ENCODE results near the gene IL1F10.

The IL1F10 gene

DNA sequence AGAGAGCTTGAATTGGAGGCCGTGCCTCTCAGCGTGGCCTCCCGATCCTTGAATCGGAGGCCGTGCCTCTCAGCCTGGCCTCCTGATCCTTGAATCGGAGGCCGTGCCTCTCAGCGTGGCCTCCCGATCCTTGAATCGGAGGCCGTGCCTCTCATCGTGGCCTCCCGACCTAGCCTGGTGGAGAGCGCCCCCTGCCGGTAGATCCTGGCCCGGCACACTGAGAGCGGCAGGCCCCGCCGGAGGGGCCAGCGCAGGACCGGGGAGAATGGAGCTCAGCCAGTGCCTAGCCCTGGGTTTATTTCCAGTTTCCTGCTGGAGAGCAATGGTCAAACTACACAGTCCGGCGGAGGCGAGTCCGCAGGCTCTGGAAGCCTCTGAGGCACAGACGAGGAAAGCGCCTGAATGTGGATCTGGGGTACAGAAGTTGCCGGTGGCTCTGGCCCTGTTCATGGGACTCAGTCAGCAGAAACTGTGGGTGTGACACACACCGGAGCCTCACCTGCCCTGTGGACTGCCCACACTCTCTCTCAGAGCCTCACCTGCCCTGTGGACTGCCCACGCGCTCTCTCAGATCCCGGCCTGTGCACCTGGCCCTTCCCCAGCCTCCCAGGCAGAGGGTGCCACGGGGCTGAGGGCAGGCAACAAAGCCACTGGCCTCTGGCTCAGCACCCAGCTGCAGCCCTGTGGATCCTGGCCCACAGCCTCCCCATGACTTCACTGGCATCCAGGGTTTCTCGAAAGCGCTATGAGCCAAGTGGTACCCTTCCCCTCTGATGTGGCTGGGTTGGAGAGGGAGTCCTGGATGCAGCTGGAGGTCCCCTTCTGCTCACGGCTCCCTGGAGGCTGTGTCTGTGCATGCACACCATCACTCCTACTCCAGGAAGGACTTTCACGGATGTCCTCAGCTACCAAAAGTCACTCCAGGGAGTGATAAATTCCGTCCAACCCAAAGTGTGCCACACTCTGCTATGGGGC is 16.6 kb upstream of the IL1F10 start:
- Histone ChIP-seq H3K36me3 (replicated peaks) (no peaks in the 10 kb centered on the region), H3K27me3 (ENCODE audit: low read depth) (no peaks in the 10 kb centered on the region), H3K9me3 (no peaks in the 10 kb centered on the region; the same call in 1 of the 2 replicates), H3K4me3 (no peak overlapping the region), H3K4me1 (no peaks in the 10 kb centered on the region)
- in situ Hi-C loops (cut with MboI; ENCODE audit: low sequenced_read_pairs), result no loop called here
- DNase-seq (ENCODE audit: low spot score in 2 of 2), result no peak

DNA sequence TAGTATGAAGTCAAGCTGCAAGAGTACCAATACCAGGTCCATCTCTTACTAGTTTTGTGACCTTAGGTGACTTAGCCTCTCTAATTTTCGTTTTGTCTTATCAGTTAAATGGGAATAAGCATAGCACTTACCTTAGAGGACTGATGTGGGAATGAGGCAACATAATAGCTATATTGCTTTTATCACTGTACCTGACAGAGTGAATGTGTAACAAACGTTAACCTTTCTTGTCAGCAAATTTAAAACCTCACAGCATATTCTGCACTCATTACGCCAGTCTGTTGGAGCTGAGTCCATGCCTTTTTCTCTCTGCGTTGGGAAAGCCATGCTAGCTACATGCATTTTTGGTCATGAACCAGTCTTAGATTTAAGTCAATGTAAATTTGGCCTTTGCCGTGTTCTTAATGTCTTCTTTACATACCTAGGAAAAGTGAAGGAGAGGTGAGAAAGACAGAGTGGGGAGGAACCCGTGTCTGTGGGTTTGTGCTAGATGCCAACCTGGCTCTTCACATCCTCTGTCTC is 15.3 kb upstream of the IL1F10 start, which contains the start of gene IL36B:
IL36B (minus strand) TSS at position 472 of the 522 bp plus-strand sequence.
- no peaks in the 10 kb centered on the region; the same call in 1 of the 2 replicates for H3K9me3 ChIP-seq

DNA sequence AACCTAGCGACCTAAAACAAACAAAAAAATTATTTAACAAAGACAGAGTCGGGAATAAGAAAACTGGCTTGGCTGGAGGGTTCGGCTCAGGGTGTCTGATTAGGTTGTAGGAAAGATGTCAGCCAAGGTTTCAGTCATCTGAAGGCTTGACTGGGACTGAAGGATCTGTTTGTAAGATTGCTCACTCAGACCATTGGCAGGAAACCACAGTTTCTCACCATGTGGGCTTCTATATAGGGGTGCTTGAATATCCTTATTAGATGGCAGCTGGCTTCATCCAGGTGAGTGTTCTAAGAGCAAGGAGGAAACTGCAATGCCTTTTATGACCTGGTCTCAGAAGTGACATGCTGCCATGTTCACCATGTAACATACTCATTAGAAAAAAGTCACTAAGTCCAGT is 14.1 kb upstream of the IL1F10 start:
- Histone ChIP-seq H3K36me3 (replicated peaks) (no peaks in the 10 kb centered on the region), H3K4me1 (no peaks in the 10 kb centered on the region), H3K9me3 (no peaks in the 10 kb centered on the region; the same call in 1 of the 2 replicates), H3K4me3 (no peak overlapping the region), H3K27me3 (ENCODE audit: low read depth) (no peaks in the 10 kb centered on the region)
- in situ Hi-C loops (cut with MboI; ENCODE audit: low sequenced_read_pairs), result no loop called here
- no peak for DNase-seq (ENCODE audit: low spot score in 2 of 2)

More for the DNA sequence above, 15.3 kb upstream of the IL1F10 start, which contains the start of gene IL36B:
- no peak within 1 kb of the TSS for H3K4me3 ChIP-seq
- no peak for DNase-seq (ENCODE audit: low spot score in 2 of 2)
- no peaks in the 10 kb centered on the region for H3K27me3 ChIP-seq (ENCODE audit: low read depth)
- H3K4me1 ChIP-seq, result no peaks in the 10 kb centered on the region
- in situ Hi-C loops (cut with MboI; ENCODE audit: low sequenced_read_pairs), result no loop called here
- H3K36me3 ChIP-seq (replicated peaks), result no peaks in the 10 kb centered on the region

DNA sequence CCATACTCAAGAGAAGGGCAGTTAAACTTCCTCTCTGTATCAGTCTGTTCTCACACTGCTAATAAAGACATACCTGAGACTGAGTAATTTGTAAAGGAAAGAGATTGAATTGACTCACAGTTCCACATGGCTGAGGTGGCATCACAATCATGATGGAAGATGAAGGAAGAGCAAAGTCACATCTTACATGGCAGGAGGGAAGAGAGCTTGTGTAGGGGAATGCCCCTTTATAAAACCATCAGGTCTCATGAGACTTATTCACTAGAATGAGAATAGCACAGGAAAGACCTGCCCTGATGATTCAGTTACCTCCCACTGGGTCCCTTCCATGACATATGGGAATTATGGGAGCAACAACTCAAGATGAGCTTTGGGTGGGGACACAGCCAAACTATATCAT is 13.7 kb upstream of the IL1F10 start:
- H3K4me1 ChIP-seq, result no peaks in the 10 kb centered on the region
- no peaks in the 10 kb centered on the region for H3K36me3 ChIP-seq (replicated peaks)
- no peaks in the 10 kb centered on the region for H3K27me3 ChIP-seq (ENCODE audit: low read depth)
- no peak for DNase-seq (ENCODE audit: low spot score in 2 of 2)
- in situ Hi-C loops (cut with MboI; ENCODE audit: low sequenced_read_pairs), result no loop called here
- H3K4me3 ChIP-seq, result no peak overlapping the region
- H3K9me3 ChIP-seq, result no peaks in the 10 kb centered on the region; the same call in 1 of the 2 replicates

DNA sequence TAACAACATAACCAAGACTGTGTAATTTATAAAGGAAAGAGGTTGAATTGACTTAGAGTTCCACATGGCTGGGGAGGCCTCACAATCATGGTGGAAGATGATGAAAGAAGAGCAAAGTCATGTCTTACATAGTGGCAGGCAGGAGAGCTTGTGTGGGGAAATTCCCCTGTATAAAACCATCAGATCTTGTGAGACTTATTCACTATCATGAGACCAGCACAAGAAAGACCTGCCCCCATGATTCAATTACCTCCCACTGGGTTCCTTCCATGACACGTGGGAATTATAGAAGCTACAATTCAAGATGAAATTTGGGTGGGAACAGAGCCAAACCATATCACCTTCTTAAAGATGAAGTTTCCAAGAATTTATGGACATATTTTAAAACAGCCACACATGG is 11.2 kb upstream of the IL1F10 start:
- in situ Hi-C loops (cut with MboI; ENCODE audit: low sequenced_read_pairs), result no loop called here
- H3K36me3 ChIP-seq (replicated peaks), result no peaks in the 10 kb centered on the region
- no peaks in the 10 kb centered on the region for H3K27me3 ChIP-seq (ENCODE audit: low read depth)
- no peak overlapping the region for H3K4me3 ChIP-seq
- H3K9me3 ChIP-seq, result no peaks in the 10 kb centered on the region; the same call in 1 of the 2 replicates
- H3K4me1 ChIP-seq, result no peaks in the 10 kb centered on the region
- no peak for DNase-seq (ENCODE audit: low spot score in 2 of 2)

DNA sequence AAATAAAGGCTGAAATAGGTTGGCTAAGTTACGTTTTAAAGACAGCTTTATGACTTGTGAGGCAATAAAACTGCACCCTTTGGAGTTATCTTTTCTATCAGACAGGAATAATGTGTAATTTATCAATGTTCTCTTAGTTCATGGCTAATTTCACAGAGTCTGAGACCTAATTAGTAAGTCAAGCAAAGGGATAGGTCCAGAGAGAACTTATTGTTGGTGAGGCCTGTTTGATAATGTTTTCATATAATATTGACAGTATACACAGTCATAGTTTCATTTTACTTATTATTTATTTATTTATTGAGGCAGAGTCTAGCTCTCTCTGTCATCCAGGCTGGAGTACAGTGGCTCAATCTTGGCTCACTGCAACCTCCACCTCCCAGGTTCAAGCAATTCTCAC is 10.7 kb upstream of the IL1F10 start:
- Histone ChIP-seq H3K27me3 (ENCODE audit: low read depth) (no peaks in the 10 kb centered on the region), H3K4me1 (no peaks in the 10 kb centered on the region), H3K9me3 (no peaks in the 10 kb centered on the region; the same call in 1 of the 2 replicates), H3K36me3 (replicated peaks) (no peaks in the 10 kb centered on the region), H3K4me3 (no peak overlapping the region)
- no peak for DNase-seq (ENCODE audit: low spot score in 2 of 2)
- in situ Hi-C loops (cut with MboI; ENCODE audit: low sequenced_read_pairs), result no loop called here

DNA sequence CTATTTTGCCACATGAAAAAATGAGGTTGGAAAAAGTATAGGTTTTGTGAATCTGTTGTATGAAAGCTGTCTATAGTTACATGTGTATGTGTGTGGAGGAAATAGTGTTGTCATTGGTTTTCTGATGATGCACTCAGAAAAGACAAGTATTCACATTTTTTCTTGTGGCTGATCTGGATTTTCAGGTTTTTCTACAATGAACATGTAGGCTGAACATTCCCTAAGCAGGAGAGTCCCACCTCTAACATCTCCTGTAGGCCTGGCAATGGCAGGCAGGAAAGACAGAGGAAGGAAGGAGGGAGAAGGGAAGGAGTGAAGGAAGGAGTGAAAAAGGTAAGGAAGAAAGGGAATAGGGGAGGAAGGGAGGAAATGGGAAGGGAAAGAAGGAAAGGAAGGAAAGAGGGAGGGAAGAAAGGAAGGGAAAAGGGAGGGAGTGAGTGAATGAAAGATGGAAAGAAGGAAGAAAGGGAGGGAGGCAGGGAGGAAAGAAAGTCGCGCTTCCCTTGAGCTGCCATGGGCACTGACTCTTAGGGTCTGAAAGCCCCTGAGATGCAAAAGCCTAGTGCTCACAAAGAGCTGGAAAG is 9.3 kb upstream of the IL1F10 start:
- no peak for DNase-seq (ENCODE audit: low spot score in 2 of 2)
- in situ Hi-C loops (cut with MboI; ENCODE audit: low sequenced_read_pairs), result no loop called here

DNA sequence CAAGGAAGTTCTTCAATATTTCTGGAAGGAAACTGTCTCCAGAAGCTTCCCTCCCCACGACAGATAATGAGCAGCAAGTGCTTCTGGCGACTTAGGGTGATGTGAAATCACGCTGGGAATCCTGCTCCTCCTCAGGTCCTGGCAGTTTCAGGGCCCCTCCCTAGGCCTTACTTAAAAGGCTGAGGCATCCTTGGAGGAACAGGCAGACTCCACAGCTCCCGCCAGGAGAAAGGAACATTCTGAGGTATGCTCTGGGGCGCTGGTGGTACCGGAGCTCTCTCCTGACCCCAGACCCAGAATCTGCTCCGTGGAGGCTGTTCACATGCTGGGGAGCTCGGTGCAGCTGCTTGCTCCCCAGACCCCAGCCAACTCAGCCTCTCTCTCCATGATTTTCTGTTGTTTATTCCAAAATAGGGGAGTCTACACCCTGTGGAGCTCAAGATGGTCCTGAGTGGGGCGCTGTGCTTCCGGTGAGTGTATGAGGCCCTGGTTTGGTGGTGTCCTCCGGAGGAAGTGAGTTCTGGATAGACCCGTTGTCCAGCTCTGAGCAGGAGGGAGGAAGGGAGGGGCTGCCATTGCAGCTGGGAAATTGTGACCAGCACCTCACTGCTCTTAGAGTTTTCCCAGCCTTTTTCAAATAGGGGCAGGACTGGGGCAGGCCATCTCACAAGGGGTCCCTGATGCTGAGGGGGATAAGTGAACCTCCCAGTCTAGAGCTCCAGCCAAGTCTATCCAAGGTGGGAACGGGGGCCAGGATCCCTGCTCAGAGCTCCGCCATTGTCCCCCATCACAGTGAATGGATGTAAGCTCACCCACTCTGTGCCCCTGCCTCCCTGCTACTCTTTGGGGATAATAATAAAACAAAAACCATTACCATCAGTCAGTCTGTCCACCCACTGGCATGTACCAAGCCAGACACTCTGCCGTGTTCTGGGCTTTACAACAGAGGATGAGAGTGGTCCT is 8.5 kb upstream of the IL1F10 start, which contains the start of gene IL36RN:
IL36RN (plus strand) TSS at position 201 of the 963 bp plus-strand sequence; CDS start at position 442, 241 bp downstream.
- Histone ChIP-seq H3K4me1 (no peaks in the 10 kb centered on the region), H3K27me3 (ENCODE audit: low read depth) (no peaks in the 10 kb centered on the region), H3K9me3 (no peaks in the 10 kb centered on the region; the same call in 1 of the 2 replicates), H3K4me3 (no peak within 1 kb of the TSS), H3K36me3 (replicated peaks) (no peaks in the 10 kb centered on the region)
- in situ Hi-C loops (cut with MboI; ENCODE audit: low sequenced_read_pairs), result no loop called here
- DNase-seq (ENCODE audit: low spot score in 2 of 2), result no peak

More for the DNA sequence above, 9.3 kb upstream of the IL1F10 start:
- H3K4me1 ChIP-seq, result no peaks in the 10 kb centered on the region
- no peak overlapping the region for H3K4me3 ChIP-seq
- H3K27me3 ChIP-seq (ENCODE audit: low read depth), result no peaks in the 10 kb centered on the region
- no peaks in the 10 kb centered on the region for H3K36me3 ChIP-seq (replicated peaks)
- H3K9me3 ChIP-seq, result no peaks in the 10 kb centered on the region; the same call in 1 of the 2 replicates

DNA sequence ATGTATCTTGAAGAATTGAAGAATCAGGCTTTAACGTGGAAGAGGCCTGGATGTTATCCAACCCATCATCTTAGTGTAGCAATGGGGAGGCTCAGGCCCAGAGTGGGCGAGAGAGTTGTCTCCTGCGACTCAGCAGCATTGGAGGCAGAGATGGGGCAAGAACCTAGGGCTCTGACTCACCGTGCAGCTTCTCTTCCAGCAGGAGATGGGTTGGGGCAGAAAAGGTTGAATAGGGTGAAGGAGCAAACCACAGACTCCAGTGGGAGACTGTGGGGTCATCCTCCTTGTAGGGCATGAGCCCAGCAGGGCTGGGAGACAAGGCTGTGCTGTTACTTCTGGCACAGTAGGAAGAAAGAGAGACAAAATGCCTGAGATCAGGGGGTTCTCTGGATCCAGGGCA is 7.4 kb upstream of the IL1F10 start:
- Histone ChIP-seq H3K4me3 (no peak overlapping the region), H3K4me1 (no peaks in the 10 kb centered on the region), H3K36me3 (replicated peaks) (no peaks in the 10 kb centered on the region), H3K9me3 (no peaks in the 10 kb centered on the region; the same call in 1 of the 2 replicates), H3K27me3 (ENCODE audit: low read depth) (no peaks in the 10 kb centered on the region)
- in situ Hi-C loops (cut with MboI; ENCODE audit: low sequenced_read_pairs), result no loop called here
- DNase-seq (ENCODE audit: low spot score in 2 of 2), result no peak

DNA sequence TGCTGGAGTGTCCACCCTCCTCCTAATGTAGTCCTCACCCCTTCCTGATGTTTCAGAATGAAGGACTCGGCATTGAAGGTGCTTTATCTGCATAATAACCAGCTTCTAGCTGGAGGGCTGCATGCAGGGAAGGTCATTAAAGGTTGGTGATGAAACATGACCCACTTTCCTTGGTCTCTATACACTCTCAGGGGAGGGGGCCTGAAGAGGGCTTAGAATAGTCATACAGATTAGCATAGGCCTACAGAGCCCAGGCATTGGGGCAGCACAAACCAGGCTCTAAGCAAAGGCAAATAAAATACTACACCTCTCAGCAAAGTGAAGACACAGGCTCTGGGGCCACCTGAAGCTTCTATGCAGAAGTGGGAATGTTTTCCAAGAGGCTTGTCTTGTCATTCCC is 7.0 kb upstream of the IL1F10 start:
- no peaks in the 10 kb centered on the region for H3K4me1 ChIP-seq
- in situ Hi-C loops (cut with MboI; ENCODE audit: low sequenced_read_pairs), result no loop called here
- no peak for DNase-seq (ENCODE audit: low spot score in 2 of 2)

DNA sequence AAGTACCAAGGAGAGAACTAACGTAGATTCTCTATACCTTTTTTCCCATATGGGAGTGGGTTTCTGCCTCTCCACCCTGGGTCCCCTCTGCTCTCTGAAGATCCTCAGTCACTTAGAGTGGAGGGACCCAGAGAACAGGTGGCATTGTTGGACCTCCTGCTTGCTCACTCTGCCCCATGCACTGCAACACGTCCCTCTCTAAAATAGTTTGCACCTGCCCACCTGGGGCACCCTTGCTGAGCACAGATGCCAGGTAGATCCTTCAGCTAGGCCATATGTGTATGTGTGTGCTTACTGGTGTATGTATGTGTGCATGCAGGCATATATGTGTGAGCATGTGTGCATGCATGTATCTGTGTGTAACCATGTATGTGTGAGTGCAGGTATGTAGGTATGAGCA is 6.5 kb upstream of the IL1F10 start:
- in situ Hi-C loops (cut with MboI; ENCODE audit: low sequenced_read_pairs), result no loop called here
- no peak overlapping the region for H3K4me3 ChIP-seq
- no peak for DNase-seq (ENCODE audit: low spot score in 2 of 2)
- no peaks in the 10 kb centered on the region for H3K27me3 ChIP-seq (ENCODE audit: low read depth)
- H3K9me3 ChIP-seq, result no peaks in the 10 kb centered on the region; the same call in 1 of the 2 replicates
- no peaks in the 10 kb centered on the region for H3K36me3 ChIP-seq (replicated peaks)
- no peaks in the 10 kb centered on the region for H3K4me1 ChIP-seq

More for the DNA sequence above, 7.0 kb upstream of the IL1F10 start:
- H3K4me3 ChIP-seq, result no peak overlapping the region
- no peaks in the 10 kb centered on the region for H3K27me3 ChIP-seq (ENCODE audit: low read depth)
- H3K36me3 ChIP-seq (replicated peaks), result no peaks in the 10 kb centered on the region
- H3K9me3 ChIP-seq, result no peaks in the 10 kb centered on the region; the same call in 1 of the 2 replicates

DNA sequence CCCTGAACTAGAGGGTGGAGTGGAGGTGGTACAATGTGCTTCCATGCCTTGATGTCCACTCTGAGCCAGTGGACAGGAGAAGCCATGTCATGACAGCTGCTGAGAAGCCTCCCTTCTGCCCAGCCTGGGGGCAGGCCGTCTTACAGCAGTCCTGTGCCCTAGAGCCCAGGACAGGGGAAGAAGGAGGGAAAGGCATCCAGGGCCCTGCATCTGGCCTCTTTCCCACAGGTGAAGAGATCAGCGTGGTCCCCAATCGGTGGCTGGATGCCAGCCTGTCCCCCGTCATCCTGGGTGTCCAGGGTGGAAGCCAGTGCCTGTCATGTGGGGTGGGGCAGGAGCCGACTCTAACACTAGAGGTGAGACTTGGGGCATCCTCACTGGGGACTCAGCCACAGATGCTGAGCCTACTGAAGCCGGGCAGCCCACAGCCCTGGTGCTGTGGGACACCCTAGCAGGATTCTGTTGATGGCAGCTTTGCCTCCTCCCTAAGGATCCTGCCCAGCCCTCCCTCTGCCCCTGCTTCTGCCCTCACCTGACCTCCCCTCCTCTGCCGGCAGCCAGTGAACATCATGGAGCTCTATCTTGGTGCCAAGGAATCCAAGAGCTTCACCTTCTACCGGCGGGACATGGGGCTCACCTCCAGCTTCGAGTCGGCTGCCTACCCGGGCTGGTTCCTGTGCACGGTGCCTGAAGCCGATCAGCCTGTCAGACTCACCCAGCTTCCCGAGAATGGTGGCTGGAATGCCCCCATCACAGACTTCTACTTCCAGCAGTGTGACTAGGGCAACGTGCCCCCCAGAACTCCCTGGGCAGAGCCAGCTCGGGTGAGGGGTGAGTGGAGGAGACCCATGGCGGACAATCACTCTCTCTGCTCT is 5.6 kb upstream of the IL1F10 start:
- H3K36me3 ChIP-seq (replicated peaks), result no peaks in the 10 kb centered on the region
- DNase-seq (ENCODE audit: low spot score in 2 of 2), result no peak
- no peaks in the 10 kb centered on the region for H3K4me1 ChIP-seq
- no peaks in the 10 kb centered on the region for H3K9me3 ChIP-seq
- H3K4me3 ChIP-seq, result no peak overlapping the region
- H3K27me3 ChIP-seq (ENCODE audit: low read depth), result no peaks in the 10 kb centered on the region
- in situ Hi-C loops (cut with MboI; ENCODE audit: low sequenced_read_pairs), result no loop called here
